B cell (primary cell): Measurements from ENCODE around the gene CCDC192. TPM values are rescaled to one million over a fixed set of nuclear protein-coding genes. Genes with fewer than 3 reads are reported as not detected.

Experiments
- ATAC-seq: fragments of 200-7000 bp; cut with Tn5 transposase; one replicate; pipeline ENCODE4 v1.10.0; 2021; ENCODE audit warnings: low read depth, mild to moderate bottlenecking, moderate number of reproducible peaks, moderate library complexity
- CTCF ChIA-PET: fragments of 350-600 bp; sonication (Branson Sonifier 250); formaldehyde crosslinking; loops from one replicate; lab custom pipeline; 2021; ENCODE audit warnings: antibody characterized with exemption, inconsistent platforms; lab: Charles Lee
- POLR2A ChIA-PET: fragments of 350-600 bp; sonication (Branson Sonifier 250); formaldehyde crosslinking; loops from one replicate; lab custom pipeline; 2021; ENCODE audit warnings: antibody characterized with exemption; lab: Charles Lee
- DNase-seq: peaks from one replicate; pipeline ENCODE4 v3.0.0; 2013
- H2AFZ ChIP-seq: 2 replicates; pipeline ENCODE4 v1.6.1; 2012; ENCODE audit warnings: mild to moderate bottlenecking, low read depth, low read length; ENCODE audit not compliant: insufficient read depth, poor library complexity, severe bottlenecking
- H3K27ac ChIP-seq, 2 donors: 1 replicate in 1 of 2; 2 replicates in 1 of 2; pipeline ENCODE4 v1.5.1; 2012 to 2013; ENCODE audit warnings: low read length in 2 of 2, mild to moderate bottlenecking in 2 of 2, moderate library complexity in 1 of 2
- H3K27me3 ChIP-seq, 4 experiments: fragments of 200-600 bp in 1 of 4; sonication (generic) in 1 of 4; replicated peaks in 1 of 4; 1 replicate in 2 of 4; 2 replicates in 2 of 4; pipeline versions ENCODE4 v1.6.1 to v1.7.0; 2013 to 2016; ENCODE audit warnings: low read length in 3 of 4, mild to moderate bottlenecking in 2 of 4, mixed read lengths in 1 of 4, moderate library complexity in 1 of 4; ENCODE audit not compliant: insufficient read depth in 4 of 4, control insufficient read depth in 3 of 4; ENCODE audit errors: control extremely low read depth in 1 of 4
- H3K36me3 ChIP-seq, 2 experiments: replicated peaks in 1 of 2; 1 replicate in 1 of 2; 2 replicates in 1 of 2; pipeline versions ENCODE4 v1.6.1 to v1.7.1; 2013; ENCODE audit warnings: low read length in 1 of 2; ENCODE audit not compliant: insufficient read depth in 2 of 2, control insufficient read depth in 1 of 2; ENCODE audit errors: control extremely low read depth in 1 of 2, extremely low read depth in 1 of 2
- H3K4me1 ChIP-seq, 2 donors: fragments of 200-600 bp in 1 of 2; sonication (generic) in 1 of 2; 1 replicate in 1 of 2; 2 replicates in 1 of 2; pipeline versions ENCODE4 v1.5.1 to v1.6.1; 2013 to 2017; ENCODE audit warnings: low read length in 2 of 2; ENCODE audit not compliant: control insufficient read depth in 2 of 2, insufficient read depth in 2 of 2
- H3K4me2 ChIP-seq: replicated peaks from 2 replicates; pipeline ENCODE3; 2012; ENCODE audit warnings: mild to moderate bottlenecking, low read depth, low read length; ENCODE audit not compliant: poor library complexity, severe bottlenecking
- H3K4me3 ChIP-seq, 5 experiments: fragments of 200-600 bp in 1 of 5; sonication (generic) in 1 of 5; 1 replicate in 3 of 5; 2 replicates in 2 of 5; pipeline versions ENCODE4 v1.5.1 to v1.7.0; 2011 to 2016; ENCODE audit warnings: low read length in 4 of 5, mild to moderate bottlenecking in 4 of 5, low read depth in 2 of 5, control low read depth in 1 of 5, moderate library complexity in 1 of 5; ENCODE audit not compliant: insufficient read depth in 1 of 5; ENCODE audit errors: control extremely low read depth in 1 of 5, extremely low read depth in 1 of 5
- H3K79me2 ChIP-seq: fragments of 200-600 bp; sonication (generic); one replicate; pipeline ENCODE4 v1.6.0; 2016; ENCODE audit warnings: low read length; ENCODE audit not compliant: control insufficient read depth, insufficient read depth
- H3K9ac ChIP-seq: fragments of 200-600 bp; sonication (generic); 2 replicates; pipeline ENCODE4 v1.6.1; 2017; ENCODE audit warnings: mild to moderate bottlenecking, low read length, moderate library complexity
- H3K9me3 ChIP-seq, 3 donors: one replicate each; pipeline versions ENCODE4 v1.6.1 to v1.7.1; 2013; ENCODE audit warnings: low read length in 2 of 3; ENCODE audit not compliant: control insufficient read depth in 2 of 3, insufficient read depth in 1 of 3; ENCODE audit errors: control extremely low read depth in 1 of 3
- H4K20me1 ChIP-seq: 2 replicates; pipeline ENCODE4 v1.6.0; 2012; ENCODE audit warnings: mild to moderate bottlenecking, low read length; ENCODE audit not compliant: insufficient read depth, control insufficient read depth, poor library complexity, severe bottlenecking
- H3K27ac Mint-ChIP-seq: one replicate; pipeline ENCODE4 v1.8.0; 2021; ENCODE audit warnings: mixed read lengths
- H3K27me3 Mint-ChIP-seq: one replicate; pipeline ENCODE4 v1.8.0; 2021; ENCODE audit warnings: mixed read lengths
- H3K4me1 Mint-ChIP-seq: one replicate; pipeline ENCODE4 v1.8.0; 2021; ENCODE audit warnings: mixed read lengths
- H3K4me3 Mint-ChIP-seq: one replicate; pipeline ENCODE4 v1.8.0; 2021; ENCODE audit warnings: mixed read lengths
- H3K9me3 Mint-ChIP-seq: one replicate; pipeline ENCODE4 v1.8.0; 2022; ENCODE audit warnings: mixed read lengths; ENCODE audit not compliant: insufficient read depth
- EZH2 ChIP-seq: IDR thresholded peaks from 2 replicates; pipeline ENCODE4 v1.6.1; 2012; ENCODE audit warnings: borderline replicate concordance, low read depth, mild to moderate bottlenecking, moderate library complexity, low read length; ENCODE audit not compliant: insufficient read depth, poor library complexity, severe bottlenecking
- WGBS: methylation state at CpG from one replicate; pipeline ENCODE4 v1.1.5; 2013; ENCODE audit warnings: missing lambda C conversion rate; ENCODE audit not compliant: insufficient coverage; 5-methylcytosine and 5-hydroxymethylcytosine counted together
- intact Hi-C: fragments of 100-400 bp; cut with micrococcal nuclease; formaldehyde crosslinking; loops from one replicate; pipeline ENCODE4 v1.10.0; 2022
- polyA plus RNA-seq: library from polyadenylated mRNA; depleted of rRNA; stranded (reverse); fragments of >200 nt; gene quantifications from 2 replicates; pipeline ENCODE4 v1.2.3, GENCODE V29; 2012
- total RNA-seq, 2 donors: library from RNA; stranded (reverse); fragments of 120-200 nt in 1 of 2; gene quantifications; 1 replicate in 1 of 2; 2 replicates in 1 of 2; pipeline versions ENCODE4 v1.2.3 to v1.2.4, GENCODE V29; 2013 to 2022
- TF ChIP-seq, protein P1 (sequence below): fragments of 200-600 bp; IDR thresholded peaks from one replicate; pipeline ENCODE4 v1.8.0; 2022; ENCODE audit warnings: antibody characterized with exemption, mild to moderate bottlenecking

Gene CCDC192
- total and polyA plus RNA-seq, 2 donors (not counting 1 experiment from before 2014, with no cell fraction given) = not detected

DNA sequence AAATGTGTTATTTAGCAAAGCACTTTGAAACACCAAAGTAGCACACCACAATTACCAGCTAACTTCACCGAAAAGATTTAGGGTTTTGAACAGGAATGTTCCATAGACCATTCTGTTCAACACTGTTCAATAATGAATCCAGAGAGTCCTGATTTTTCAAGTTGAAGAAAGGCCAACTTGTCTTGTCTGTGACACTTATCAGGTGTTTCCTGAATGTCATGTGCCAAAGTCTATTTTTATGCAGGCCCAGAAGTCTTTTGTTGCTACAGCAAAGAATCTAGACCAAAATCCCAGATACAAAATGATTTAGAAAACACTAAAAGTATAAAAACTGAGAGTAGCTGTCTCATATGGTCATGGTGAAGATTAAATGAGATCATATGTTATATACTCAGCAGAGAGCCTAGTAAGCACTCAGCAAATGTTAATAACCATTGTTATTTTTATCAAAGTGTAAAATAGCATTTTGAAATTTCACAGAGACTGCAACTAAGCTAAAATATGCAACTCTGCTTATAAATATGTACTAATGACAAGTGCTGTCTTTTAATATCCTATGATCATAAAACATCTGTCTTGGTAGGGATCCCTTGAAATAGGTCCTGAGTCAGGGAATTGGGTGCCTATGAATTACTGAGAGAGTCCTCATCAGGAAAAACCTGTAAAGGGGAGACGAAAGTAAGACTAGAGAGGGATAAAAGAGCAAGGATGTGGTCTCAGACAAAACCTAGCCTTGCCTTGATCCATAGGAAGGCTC, 258.0 kb downstream of the CCDC192 start:
- Histone ChIP-seq H3K79me2 (no peaks in the 10 kb centered on the region), H3K27ac (no peak overlapping the region), H3K4me3 (no peak overlapping the region), H3K9me3 (peaks cover 0 to 4% (median 0%) of the 10 kb centered on the region in 3 donors), H3K27me3 (no peaks in the 10 kb centered on the region), H3K4me1 (peaks cover 5 to 10% of the 10 kb centered on the region in 2 donors), H3K4me2 (no peak overlapping the region), H2AFZ (no peak overlapping the region), H4K20me1 (no peaks in the 10 kb centered on the region), H3K9ac (no peak overlapping the region), H3K36me3 (no peaks in the 10 kb centered on the region)
- ATAC-seq (no peak), DNase-seq (no peak)
- ChIA-PET POLR2A (no interaction called here), CTCF (no interaction called here)
- Mint-ChIP-seq H3K4me3 (no peak overlapping the region), H3K4me1 (peaks cover 23% of the 10 kb centered on the region), H3K9me3 (peaks cover 3% of the 10 kb centered on the region), H3K27ac (no peak overlapping the region), H3K27me3 (no peaks in the 10 kb centered on the region)
- TF ChIP-seq, protein P1, sequence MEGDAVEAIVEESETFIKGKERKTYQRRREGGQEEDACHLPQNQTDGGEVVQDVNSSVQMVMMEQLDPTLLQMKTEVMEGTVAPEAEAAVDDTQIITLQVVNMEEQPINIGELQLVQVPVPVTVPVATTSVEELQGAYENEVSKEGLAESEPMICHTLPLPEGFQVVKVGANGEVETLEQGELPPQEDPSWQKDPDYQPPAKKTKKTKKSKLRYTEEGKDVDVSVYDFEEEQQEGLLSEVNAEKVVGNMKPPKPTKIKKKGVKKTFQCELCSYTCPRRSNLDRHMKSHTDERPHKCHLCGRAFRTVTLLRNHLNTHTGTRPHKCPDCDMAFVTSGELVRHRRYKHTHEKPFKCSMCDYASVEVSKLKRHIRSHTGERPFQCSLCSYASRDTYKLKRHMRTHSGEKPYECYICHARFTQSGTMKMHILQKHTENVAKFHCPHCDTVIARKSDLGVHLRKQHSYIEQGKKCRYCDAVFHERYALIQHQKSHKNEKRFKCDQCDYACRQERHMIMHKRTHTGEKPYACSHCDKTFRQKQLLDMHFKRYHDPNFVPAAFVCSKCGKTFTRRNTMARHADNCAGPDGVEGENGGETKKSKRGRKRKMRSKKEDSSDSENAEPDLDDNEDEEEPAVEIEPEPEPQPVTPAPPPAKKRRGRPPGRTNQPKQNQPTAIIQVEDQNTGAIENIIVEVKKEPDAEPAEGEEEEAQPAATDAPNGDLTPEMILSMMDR = no peak
- TF ChIP-seq EZH2 = no peak
- 85% methylated on average over 2 of the region's 2 CpGs for WGBS
- intact Hi-C loops = no loop called here

DNA sequence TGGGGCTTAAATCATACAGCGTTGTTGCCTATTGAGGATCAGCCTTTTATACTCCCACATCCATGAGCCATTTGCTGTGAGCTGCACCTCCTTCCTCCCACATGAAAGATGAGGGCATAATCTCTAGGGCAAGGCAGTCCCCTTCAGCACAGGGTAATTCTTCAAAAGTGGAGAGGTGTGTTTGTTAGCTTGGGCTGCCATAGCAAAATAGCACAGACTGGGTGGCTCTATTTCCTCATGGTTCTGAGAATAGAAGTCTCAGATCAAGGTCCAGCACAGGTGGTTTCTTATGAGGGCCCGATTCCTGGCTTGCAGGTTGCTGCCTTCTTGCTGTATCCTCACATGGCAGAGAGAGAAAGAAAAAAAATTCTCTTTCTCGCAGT, 258.6 kb downstream of the CCDC192 start:
- intact Hi-C loops = no loop called here
- Histone ChIP-seq H3K9me3 (peaks cover 0 to 8% (median 0%) of the 10 kb centered on the region in 3 donors), H3K27me3 (no peaks in the 10 kb centered on the region), H3K4me2 (no peak overlapping the region), H2AFZ (no peak overlapping the region), H3K27ac (no peak overlapping the region), H3K36me3 (no peaks in the 10 kb centered on the region), H3K4me3 (no peak overlapping the region), H3K4me1 (peaks cover 5 to 10% of the 10 kb centered on the region in 2 donors), H4K20me1 (no peaks in the 10 kb centered on the region), H3K9ac (no peak overlapping the region), H3K79me2 (no peaks in the 10 kb centered on the region)
- WGBS = no CpG with 5 or more reads among the region's 3 CpGs
- DNase-seq = no peak
- TF ChIP-seq EZH2 = no peak
- TF ChIP-seq, protein P1 = no peak
- ChIA-PET CTCF (no interaction called here), POLR2A (no interaction called here)
- ATAC-seq = no peak
- no peak overlapping the region for H3K4me3 Mint-ChIP-seq
- H3K27ac Mint-ChIP-seq = no peak overlapping the region
- peaks cover 3% of the 10 kb centered on the region for H3K9me3 Mint-ChIP-seq
- peaks cover 23% of the 10 kb centered on the region for H3K4me1 Mint-ChIP-seq
- no peaks in the 10 kb centered on the region for H3K27me3 Mint-ChIP-seq
